ENCODE data around the gene UBR1.

DNA sequence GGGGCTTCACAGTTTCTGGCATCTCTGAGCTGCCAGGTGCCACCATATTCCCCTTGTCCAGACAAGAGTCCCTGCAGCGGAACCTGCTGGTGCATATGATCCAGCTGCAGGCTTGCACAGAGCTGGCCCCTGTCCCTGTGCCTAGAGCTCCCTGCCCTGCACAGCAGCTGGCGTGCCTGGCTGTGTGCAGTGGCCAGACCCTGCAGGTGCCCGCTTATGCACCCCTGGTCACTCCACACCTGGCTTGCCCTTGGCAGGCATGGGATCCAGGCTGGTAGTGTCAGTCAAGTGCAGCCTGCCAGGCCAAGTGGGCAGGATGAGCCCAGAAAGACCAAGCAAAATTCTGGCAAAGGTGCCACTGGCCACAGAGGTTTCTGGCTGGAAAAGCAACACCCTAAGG, 96.6 kb downstream of the UBR1 start:
- TF ChIP-seq, protein P1, sequence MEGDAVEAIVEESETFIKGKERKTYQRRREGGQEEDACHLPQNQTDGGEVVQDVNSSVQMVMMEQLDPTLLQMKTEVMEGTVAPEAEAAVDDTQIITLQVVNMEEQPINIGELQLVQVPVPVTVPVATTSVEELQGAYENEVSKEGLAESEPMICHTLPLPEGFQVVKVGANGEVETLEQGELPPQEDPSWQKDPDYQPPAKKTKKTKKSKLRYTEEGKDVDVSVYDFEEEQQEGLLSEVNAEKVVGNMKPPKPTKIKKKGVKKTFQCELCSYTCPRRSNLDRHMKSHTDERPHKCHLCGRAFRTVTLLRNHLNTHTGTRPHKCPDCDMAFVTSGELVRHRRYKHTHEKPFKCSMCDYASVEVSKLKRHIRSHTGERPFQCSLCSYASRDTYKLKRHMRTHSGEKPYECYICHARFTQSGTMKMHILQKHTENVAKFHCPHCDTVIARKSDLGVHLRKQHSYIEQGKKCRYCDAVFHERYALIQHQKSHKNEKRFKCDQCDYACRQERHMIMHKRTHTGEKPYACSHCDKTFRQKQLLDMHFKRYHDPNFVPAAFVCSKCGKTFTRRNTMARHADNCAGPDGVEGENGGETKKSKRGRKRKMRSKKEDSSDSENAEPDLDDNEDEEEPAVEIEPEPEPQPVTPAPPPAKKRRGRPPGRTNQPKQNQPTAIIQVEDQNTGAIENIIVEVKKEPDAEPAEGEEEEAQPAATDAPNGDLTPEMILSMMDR (conservative IDR thresholded peaks at IDR 0.05; ENCODE audit: low read length), result no peak
- no peak for TF ChIP-seq EZH2phosphoT487 (IDR thresholded peaks at IDR 0.05; ENCODE audit: borderline replicate concordance, low read depth, low read length)

Data from OCI-LY7 (cell line).